ENCODE data around the gene FBN2.

- TF ChIP-seq EZH2phosphoT487 (IDR thresholded peaks at IDR 0.05; ENCODE audit: insufficient read depth, low read depth) (no peak), EZH2 (IDR thresholded peaks at IDR 0.05; ENCODE audit: insufficient read depth, poor library complexity, severe bottlenecking) (no peak)
These were observed 60.1 kb downstream of the FBN2 start for GRCh38 chr5:128477944-128478343.
